Heart right ventricle (tissue), 16 donors: ENCODE measurements around the gene CNIH2. TPM values are rescaled to one million over a fixed set of nuclear protein-coding genes. Genes with fewer than 3 reads are reported as not detected.

Source experiments
- ATAC-seq, 8 donors: fragments of 200-7000 bp; cut with Tn5 transposase; one replicate each; pipeline ENCODE4 v1.9.1; 2020; ENCODE audit warnings: mild to moderate bottlenecking in 8 of 8, moderate library complexity in 8 of 8, moderate number of reproducible peaks in 1 of 8
- DNase-seq, 2 donors: peaks; one replicate each; pipeline ENCODE4 v3.0.0-alpha.2; 2020
- H3K27ac ChIP-seq, 10 donors: fragments of 200-600 bp; sonication (generic) in 2 of 10; one replicate each; pipeline versions ENCODE4 v1.5.0 to v1.8.0; 2020 to 2022; ENCODE audit warnings: mild to moderate bottlenecking in 3 of 10
- H3K27me3 ChIP-seq, 7 donors: fragments of 200-600 bp; one replicate each; pipeline ENCODE4 v1.8.0; 2021 to 2022; ENCODE audit warnings: mild to moderate bottlenecking in 2 of 7
- H3K36me3 ChIP-seq, 9 donors: fragments of 200-600 bp; sonication (generic) in 1 of 9; one replicate each; pipeline versions ENCODE4 v1.5.0 to v1.8.0; 2020 to 2022; ENCODE audit warnings: mild to moderate bottlenecking in 2 of 9
- H3K4me1 ChIP-seq, 9 donors: fragments of 200-600 bp; sonication (generic) in 1 of 9; one replicate each; pipeline versions ENCODE4 v1.5.0 to v1.8.0; 2020 to 2022; ENCODE audit warnings: mild to moderate bottlenecking in 4 of 9
- H3K4me3 ChIP-seq, 10 donors: fragments of 200-600 bp; sonication (generic) in 2 of 10; one replicate each; pipeline versions ENCODE4 v1.5.0 to v1.8.0; 2020 to 2022; ENCODE audit warnings: mild to moderate bottlenecking in 7 of 10, moderate library complexity in 2 of 10
- H3K9me3 ChIP-seq, 11 donors: fragments of 200-600 bp in 10 of 11; sonication (generic) in 2 of 11; one replicate each; pipeline versions ENCODE4 v1.5.0 to v1.8.0; 2013 to 2022; ENCODE audit warnings: mild to moderate bottlenecking in 2 of 11, control low read depth in 1 of 11, moderate library complexity in 1 of 11
- WGBS, 2 donors: extraction: QIAGEN DNeasy Blood & Tissue Kit; methylation state at CpG; one replicate each; pipeline ENCODE4 v1.1.7; 2013; ENCODE audit warnings: inconsistent platforms in 1 of 2; 5-methylcytosine and 5-hydroxymethylcytosine counted together
- intact Hi-C, 10 donors: fragments of 100-400 bp; cut with DNase I; formaldehyde crosslinking; loops; one replicate each; pipeline versions ENCODE4 v1.11.1 to v1.14.2; 2022
- polyA plus RNA-seq, 2 donors: library from polyadenylated mRNA; stranded (reverse); fragments of 200-250 nt; gene quantifications; one replicate each; pipeline ENCODE4 v1.2.3, GENCODE V29; 2013
- total RNA-seq, 10 donors: library from RNA; stranded (reverse); fragmentation: NEBNext Ultra II Directional in 3 of 10; extraction: Animal tissue kit (Norgen Biotek cat#: 25700) in 3 of 10; gene quantifications; one replicate each; pipeline versions ENCODE4 v1.2.1 to v1.2.4, GENCODE V29; 2021 to 2023
- TF ChIP-seq, protein P1 (sequence below), 9 donors: fragments of 200-600 bp; sonication (generic) in 2 of 9; IDR thresholded peaks; one replicate each; pipeline versions ENCODE4 v1.5.0 to v1.8.0; 2021 to 2022; ENCODE audit warnings: antibody characterized with exemption in 9 of 9, mild to moderate bottlenecking in 5 of 9, moderate library complexity in 1 of 9
- donor health status: Arrhythmogenic right ventricular cardiomyopathy.
- donor health status: ischemic (EF 13 %, LVEDD 7.1; RV severe dilation, severe dysfunction).
- donor health status: healthy with polysubstance abuse.
- donor health status: DM: no; HTN: yes; CAD: no.
- donor health status: DM: no; HTN: no; CAD: no.
- donor health status: ischemic (EF 25% LVEDD 6.9; RV normal size, moderate dysfunction).
- donor health status: ischemic (EF 25% LVEDD 5.7; RV mildly dilated, moderate dysfunction).
- donor health status: healthy.
- donor health status: DM: yes; HTN: yes; CAD: no.
- donor health status: Ischemic cardiomyopathy.
- donor health status: ischemic (EF 35%, LVEDD 5.7; RV mildly dilated, moderate dysfunction).
- donor health status: nonischemic (EF 11% LVEDD 7.7; RV severe dilation, severe dysfunction).
- donor health status: DM: yes; HTN: yes; CAD: no.
- donor health status: PGD.
- donor health status: ischemic (EF 29% LVEDD 5.4; RV normal size, mild dysfunction).
- donor health status: nonischemic (EF 23%, LVEDD 6.1; RV moderate dilation, normal function).

Gene CNIH2
- total and polyA plus RNA-seq, 12 donors: 0.06 to 0.57 (median 0.45) TPM; not detected in 7

DNA sequence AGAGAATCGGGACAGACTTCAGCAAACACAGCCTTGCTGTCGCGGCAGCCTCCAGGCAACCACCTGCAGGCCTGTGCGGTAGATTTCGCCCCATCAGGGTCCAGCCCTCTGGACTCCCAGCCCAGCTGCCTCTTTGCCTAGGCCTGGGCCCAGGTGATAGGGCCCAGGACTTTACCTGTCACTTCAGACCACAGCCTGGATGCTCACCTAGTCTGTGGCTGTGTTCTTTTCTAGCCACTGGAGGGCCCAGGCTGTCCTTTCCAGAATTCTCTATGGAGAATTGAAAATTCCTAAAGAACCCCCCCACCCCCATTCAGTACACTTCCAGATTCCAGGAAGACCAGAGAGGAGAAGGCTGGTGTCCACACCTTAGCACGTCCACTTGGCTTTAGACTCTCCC is 40.1 kb upstream of the CNIH2 start:
- Histone ChIP-seq H3K36me3 (peaks cover 0 to 100% (median 66%) of the 10 kb centered on the region in 9 donors), H3K27me3 (no peaks in the 10 kb centered on the region), H3K9me3 (no peaks in the 10 kb centered on the region), H3K4me1 (peaks cover 0 to 11% (median 3%) of the 10 kb centered on the region in 9 donors), H3K4me3 (no peak overlapping the region), H3K27ac (no peak overlapping the region)
- intact Hi-C loops: no loop called here
- TF ChIP-seq, protein P1, sequence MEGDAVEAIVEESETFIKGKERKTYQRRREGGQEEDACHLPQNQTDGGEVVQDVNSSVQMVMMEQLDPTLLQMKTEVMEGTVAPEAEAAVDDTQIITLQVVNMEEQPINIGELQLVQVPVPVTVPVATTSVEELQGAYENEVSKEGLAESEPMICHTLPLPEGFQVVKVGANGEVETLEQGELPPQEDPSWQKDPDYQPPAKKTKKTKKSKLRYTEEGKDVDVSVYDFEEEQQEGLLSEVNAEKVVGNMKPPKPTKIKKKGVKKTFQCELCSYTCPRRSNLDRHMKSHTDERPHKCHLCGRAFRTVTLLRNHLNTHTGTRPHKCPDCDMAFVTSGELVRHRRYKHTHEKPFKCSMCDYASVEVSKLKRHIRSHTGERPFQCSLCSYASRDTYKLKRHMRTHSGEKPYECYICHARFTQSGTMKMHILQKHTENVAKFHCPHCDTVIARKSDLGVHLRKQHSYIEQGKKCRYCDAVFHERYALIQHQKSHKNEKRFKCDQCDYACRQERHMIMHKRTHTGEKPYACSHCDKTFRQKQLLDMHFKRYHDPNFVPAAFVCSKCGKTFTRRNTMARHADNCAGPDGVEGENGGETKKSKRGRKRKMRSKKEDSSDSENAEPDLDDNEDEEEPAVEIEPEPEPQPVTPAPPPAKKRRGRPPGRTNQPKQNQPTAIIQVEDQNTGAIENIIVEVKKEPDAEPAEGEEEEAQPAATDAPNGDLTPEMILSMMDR (IDR thresholded peaks at IDR 0.05): no peak
- 96 to 98% methylated on average over 6 of the region's 6 CpGs for WGBS, 2 donors
- DNase-seq (no peak), ATAC-seq (no peak)

DNA sequence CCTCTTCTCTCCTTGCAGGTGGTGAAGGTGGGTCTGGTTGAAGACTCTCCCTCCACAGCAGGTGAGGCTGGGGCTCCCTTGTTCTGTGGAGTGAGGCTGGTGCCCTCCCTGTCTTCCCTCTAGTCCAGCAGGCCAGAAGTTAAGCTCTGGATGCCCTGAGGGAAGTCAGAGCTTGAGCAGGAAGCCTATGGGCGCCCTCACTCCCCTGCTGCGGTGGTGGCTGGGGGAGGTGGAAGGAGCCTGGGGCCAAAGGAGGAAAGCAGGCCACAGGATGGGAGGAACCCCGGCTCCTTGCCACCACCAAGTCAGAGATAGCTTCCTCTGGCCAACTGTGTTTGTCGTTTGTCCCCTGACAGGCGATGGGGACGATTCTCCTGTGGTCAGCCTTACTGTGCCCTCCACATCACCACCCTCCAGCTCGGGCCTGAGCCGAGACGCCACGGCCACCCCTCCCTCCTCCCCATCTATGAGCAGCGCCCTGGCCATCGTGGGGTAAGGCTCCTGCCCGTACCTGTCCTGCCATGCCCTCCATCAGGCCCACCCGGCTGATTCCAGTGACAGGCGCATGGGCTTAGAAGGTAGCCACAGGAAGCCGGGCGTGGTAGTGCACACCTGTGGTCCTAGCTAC is 39.1 kb upstream of the CNIH2 start:
- 86 to 91% methylated on average over 17 of the region's 17 CpGs for WGBS, 2 donors
- no peak for DNase-seq

DNA sequence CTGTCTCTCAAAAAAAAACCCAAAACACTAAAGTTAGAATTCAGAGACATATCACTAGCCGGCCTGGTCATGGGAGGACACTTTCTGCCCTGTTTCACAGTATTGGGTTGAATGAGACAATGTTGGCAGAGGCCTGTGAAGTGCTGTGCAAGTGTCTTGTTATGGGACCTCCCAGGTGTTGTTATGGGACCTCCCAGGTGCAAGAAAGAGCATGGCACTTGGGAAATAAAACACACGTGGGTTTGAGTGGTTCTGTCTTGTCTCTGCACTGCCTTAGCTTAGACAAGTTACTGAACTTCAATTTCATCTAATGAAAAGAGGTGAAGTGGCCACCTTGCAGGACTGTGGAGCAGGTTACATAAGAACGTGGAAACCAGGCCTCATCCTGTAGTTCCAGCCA is 38.5 kb upstream of the CNIH2 start:
- H3K36me3 ChIP-seq: peaks cover 0 to 100% (median 50%) of the 10 kb centered on the region in 9 donors
- no peaks in the 10 kb centered on the region for H3K27me3 ChIP-seq
- ATAC-seq (no peak), DNase-seq (no peak)
- no peak overlapping the region for H3K4me3 ChIP-seq
- TF ChIP-seq, protein P1 (IDR thresholded peaks at IDR 0.05): no peak
- H3K9me3 ChIP-seq: no peaks in the 10 kb centered on the region
- intact Hi-C loops: no loop called here
- H3K4me1 ChIP-seq: peaks cover 0 to 11% (median 3%) of the 10 kb centered on the region in 9 donors
- WGBS, 2 donors: 84 to 86% methylated on average over 3 of the region's 3 CpGs
- no peak overlapping the region for H3K27ac ChIP-seq

More for the DNA sequence above, 39.1 kb upstream of the CNIH2 start:
- no peak for ATAC-seq
- Histone ChIP-seq H3K4me1 (peaks cover 0 to 11% (median 3%) of the 10 kb centered on the region in 9 donors), H3K4me3 (no peak overlapping the region), H3K9me3 (no peaks in the 10 kb centered on the region), H3K27me3 (no peaks in the 10 kb centered on the region), H3K27ac (no peak overlapping the region), H3K36me3 (peaks cover 0 to 100% (median 56%) of the 10 kb centered on the region in 9 donors)
- TF ChIP-seq, protein P1 (IDR thresholded peaks at IDR 0.05): no peak
- intact Hi-C loops: no loop called here

DNA sequence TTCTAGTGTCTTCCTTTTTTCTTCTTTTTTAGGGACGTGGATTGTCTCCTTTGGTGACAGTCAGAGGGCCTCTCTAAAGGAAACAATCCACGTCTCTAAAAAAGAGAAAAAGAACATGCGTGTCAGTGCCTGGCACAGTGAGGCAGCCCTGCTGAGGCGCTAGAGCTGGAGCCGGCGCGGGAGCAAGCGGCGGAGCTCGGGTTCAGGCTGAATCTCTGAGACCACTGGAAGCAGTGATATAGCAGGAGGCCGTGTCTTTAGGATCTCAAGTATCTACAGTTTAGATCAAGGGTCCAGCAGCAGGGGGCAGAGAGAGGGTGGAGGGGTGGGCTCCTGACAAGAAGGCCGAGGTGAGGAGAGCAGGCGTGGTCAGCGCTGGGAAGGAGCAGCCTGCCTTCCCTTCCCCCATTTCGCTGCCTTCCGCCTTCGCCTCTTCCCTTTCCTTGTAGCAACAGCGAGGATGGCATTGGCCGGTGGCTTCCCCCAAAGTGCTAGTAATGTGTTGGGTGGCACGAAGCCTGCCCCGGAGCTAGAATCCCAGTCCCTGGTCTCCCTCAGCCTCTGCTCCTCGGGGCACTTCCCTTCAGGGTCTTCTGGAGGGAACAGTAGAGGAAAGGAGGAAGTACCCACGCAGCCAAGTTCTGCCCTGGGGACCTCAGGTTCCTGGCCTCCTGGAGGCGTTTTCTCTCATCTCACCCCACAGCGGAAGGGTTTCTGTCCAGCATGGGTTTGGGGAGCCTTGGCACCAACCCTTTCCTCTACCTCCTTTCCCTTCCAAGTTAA is 37.8 kb upstream of the CNIH2 start:
- H3K27me3 ChIP-seq: no peaks in the 10 kb centered on the region
- H3K36me3 ChIP-seq: peaks cover 0 to 100% (median 43%) of the 10 kb centered on the region in 9 donors
- peaks cover 0 to 11% (median 3%) of the 10 kb centered on the region in 9 donors for H3K4me1 ChIP-seq
- no peak for DNase-seq
- no peaks in the 10 kb centered on the region for H3K9me3 ChIP-seq
- TF ChIP-seq, protein P1 (IDR thresholded peaks at IDR 0.05): no peak
- H3K27ac ChIP-seq: no peak overlapping the region
- WGBS, 2 donors: 87% methylated on average over 25 of the region's 25 CpGs
- ATAC-seq: no peak
- H3K4me3 ChIP-seq: no peak overlapping the region
- intact Hi-C loops: loop anchor here in 1 of 10 donors (5.0 kb wide), 1 partner anchor 48 kb away; no protein-coding TSS in a partner anchor
